ENCODE results near the gene CTXND2. TPM values are rescaled to one million over a fixed set of nuclear protein-coding genes. Genes with fewer than 3 reads are reported as not detected.
"Not testable (repeated sequence)": the region's sequence is repeated elsewhere in the genome, so short reads cannot be mapped to it uniquely, and the experiment has no call there.

The CTXND2 gene
- total RNA-seq, 1 donor from 2014 or later: not detected

- Mint-ChIP-seq H3K4me1 (peaks cover 23% of the 10 kb centered on the region), H3K27ac (peak overlapping the region; percentile 16), H3K27me3 (ENCODE audit: low read depth) (no peaks in the 10 kb centered on the region), H3K36me3 (peaks cover 12% of the 10 kb centered on the region), H3K9me3 (no peaks in the 10 kb centered on the region), H3K4me3 (no peak overlapping the region)
- no peak for DNase-seq (ENCODE audit: low spot score in 2 of 2, unreplicated experiment in 2 of 2)
- TF ChIP-seq CTCF (IDR thresholded peaks at IDR 0.05; ENCODE audit: unreplicated experiment): no peak
Measured at GRCh38 chr1:150873521-150873920, 13.4 kb upstream of the CTXND2 start.

- Mint-ChIP-seq H3K36me3 (peaks cover 12% of the 10 kb centered on the region), H3K27me3 (ENCODE audit: low read depth) (no peaks in the 10 kb centered on the region), H3K27ac (peak overlapping the region; percentile 95), H3K4me3 (peak overlapping the region; percentile 94), H3K4me1 (peaks cover 23% of the 10 kb centered on the region), H3K9me3 (no peaks in the 10 kb centered on the region)
- no peak for TF ChIP-seq CTCF (IDR thresholded peaks at IDR 0.05; ENCODE audit: unreplicated experiment)
- DNase-seq (ENCODE audit: low spot score in 2 of 2, unreplicated experiment in 2 of 2): no peak
Measured at GRCh38 chr1:150874455-150875196, 12.3 kb upstream of the CTXND2 start.

- H3K36me3 Mint-ChIP-seq: peaks cover 9% of the 10 kb centered on the region
- H3K27ac Mint-ChIP-seq: peak overlapping the region; percentile 95
- TF ChIP-seq CTCF (IDR thresholded peaks at IDR 0.05; ENCODE audit: unreplicated experiment): no peak
- peaks cover 23% of the 10 kb centered on the region for H3K4me1 Mint-ChIP-seq
- H3K9me3 Mint-ChIP-seq: no peaks in the 10 kb centered on the region
- H3K27me3 Mint-ChIP-seq (ENCODE audit: low read depth): no peaks in the 10 kb centered on the region
- no peak for DNase-seq (ENCODE audit: low spot score in 2 of 2, unreplicated experiment in 2 of 2)
- peak overlapping the region; percentile 94 for H3K4me3 Mint-ChIP-seq
Measured at GRCh38 chr1:150875197-150876118, 11.5 kb upstream of the CTXND2 start.

- TF ChIP-seq CTCF (IDR thresholded peaks at IDR 0.05; ENCODE audit: unreplicated experiment): no peak
- no peaks in the 10 kb centered on the region for H3K9me3 Mint-ChIP-seq
- peaks cover 23% of the 10 kb centered on the region for H3K4me1 Mint-ChIP-seq
- H3K27me3 Mint-ChIP-seq (ENCODE audit: low read depth): no peaks in the 10 kb centered on the region
- H3K27ac Mint-ChIP-seq: peak overlapping the region; percentile 95
- H3K36me3 Mint-ChIP-seq: peaks cover 7% of the 10 kb centered on the region
- no peak for DNase-seq (ENCODE audit: low spot score in 2 of 2, unreplicated experiment in 2 of 2)
- peak overlapping the region; percentile 94 for H3K4me3 Mint-ChIP-seq
Measured at GRCh38 chr1:150876119-150876454, 10.8 kb upstream of the CTXND2 start.

GRCh38 chr1:150878931-150879330 lies 8.0 kb upstream of the CTXND2 start:
- not testable (repeated sequence) for H3K27ac Mint-ChIP-seq

More at GRCh38 chr1:150878931-150879330, 8.0 kb upstream of the CTXND2 start:
- H3K36me3 Mint-ChIP-seq; H3K9me3 Mint-ChIP-seq; DNase-seq (ENCODE audit: low spot score in 2 of 2, unreplicated experiment in 2 of 2); H3K4me3 Mint-ChIP-seq; H3K27me3 Mint-ChIP-seq (ENCODE audit: low read depth): not testable (repeated sequence)
- peaks cover 21% of the 10 kb centered on the region for H3K4me1 Mint-ChIP-seq
